ENCODE data around the gene TBC1D12.

The TBC1D12 gene

DNA sequence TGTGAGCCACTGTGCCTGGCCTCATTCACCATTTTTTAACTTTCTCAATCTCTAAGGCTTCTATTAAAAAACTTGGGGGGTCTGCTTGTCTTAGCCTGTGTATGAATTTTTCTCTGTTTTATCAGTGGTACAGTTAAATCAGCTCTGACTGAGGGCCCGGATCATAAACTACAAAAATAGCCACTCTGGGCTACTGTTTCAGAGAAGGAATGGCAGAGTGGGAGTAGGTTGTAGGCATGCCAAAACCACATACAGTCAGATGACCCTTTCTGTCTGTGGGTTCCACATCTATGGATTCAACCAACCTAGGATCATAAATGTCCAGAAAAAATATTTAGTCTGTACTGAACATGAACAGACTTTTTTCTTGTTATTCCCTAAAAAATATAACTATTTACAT is 21.3 kb downstream of the TBC1D12 start:
- H3F3A ChIP-seq (ENCODE audit: control insufficient read depth, insufficient read depth) = no peaks in the 10 kb centered on the region
- H4K20me1 ChIP-seq (ENCODE audit: control insufficient read depth, insufficient read depth, low read depth, low read length) = no peaks in the 10 kb centered on the region
- peaks cover 5% of the 10 kb centered on the region; the same call in 1 of the 2 replicates for H3K9me3 ChIP-seq (ENCODE audit: control insufficient read depth, insufficient read depth, low read length)
- H3K4me1 ChIP-seq (ENCODE audit: control insufficient read depth, low read length) = no peaks in the 10 kb centered on the region
- no peak overlapping the region for H3K4me3 ChIP-seq (ENCODE audit: low read length)
- TF ChIP-seq CTCF (IDR thresholded peaks at IDR 0.05; ENCODE audit: low read depth, low read length, poor library complexity, severe bottlenecking) (no peak), EZH2phosphoT487 (IDR thresholded peaks at IDR 0.05; ENCODE audit: borderline replicate concordance, low read length) (no peak)
- peaks cover 32% of the 10 kb centered on the region for H3K79me2 ChIP-seq (ENCODE audit: control insufficient read depth, low read length)
- H3K36me3 ChIP-seq (ENCODE audit: control insufficient read depth, low read length) = no peaks in the 10 kb centered on the region
- no peak overlapping the region for H3K4me2 ChIP-seq (ENCODE audit: low read length)
- H3K27ac ChIP-seq (ENCODE audit: low read depth, low read length) = no peak overlapping the region
- H3K9me2 ChIP-seq (replicated peaks; ENCODE audit: control insufficient read depth, low read length) = no peaks in the 10 kb centered on the region
- no peaks in the 10 kb centered on the region for H3K27me3 ChIP-seq (ENCODE audit: control insufficient read depth, low read length)

GRCh38 chr10:94424714-94425337 is 22.5 kb downstream of the TBC1D12 start:
- Histone ChIP-seq H4K20me1 (ENCODE audit: control insufficient read depth, insufficient read depth, low read depth, low read length) (no peaks in the 10 kb centered on the region), H3K9me2 (replicated peaks; ENCODE audit: control insufficient read depth, low read length) (no peaks in the 10 kb centered on the region), H3K4me3 (ENCODE audit: low read length) (no peak overlapping the region), H3K9me3 (ENCODE audit: control insufficient read depth, insufficient read depth, low read length) (peaks cover 5% of the 10 kb centered on the region; the same call in 1 of the 2 replicates), H3K4me2 (ENCODE audit: low read length) (no peak overlapping the region), H3K36me3 (ENCODE audit: control insufficient read depth, low read length) (no peaks in the 10 kb centered on the region), H3K4me1 (ENCODE audit: control insufficient read depth, low read length) (no peaks in the 10 kb centered on the region), H3K79me2 (ENCODE audit: control insufficient read depth, low read length) (peaks cover 33% of the 10 kb centered on the region), H3K27me3 (ENCODE audit: control insufficient read depth, low read length) (no peaks in the 10 kb centered on the region), H3K27ac (ENCODE audit: low read depth, low read length) (no peak overlapping the region), H3F3A (ENCODE audit: control insufficient read depth, insufficient read depth) (no peaks in the 10 kb centered on the region)
- TF ChIP-seq CTCF (IDR thresholded peaks at IDR 0.05; ENCODE audit: low read depth, low read length, poor library complexity, severe bottlenecking) (no peak), EZH2phosphoT487 (IDR thresholded peaks at IDR 0.05; ENCODE audit: borderline replicate concordance, low read length) (no peak)

DNA sequence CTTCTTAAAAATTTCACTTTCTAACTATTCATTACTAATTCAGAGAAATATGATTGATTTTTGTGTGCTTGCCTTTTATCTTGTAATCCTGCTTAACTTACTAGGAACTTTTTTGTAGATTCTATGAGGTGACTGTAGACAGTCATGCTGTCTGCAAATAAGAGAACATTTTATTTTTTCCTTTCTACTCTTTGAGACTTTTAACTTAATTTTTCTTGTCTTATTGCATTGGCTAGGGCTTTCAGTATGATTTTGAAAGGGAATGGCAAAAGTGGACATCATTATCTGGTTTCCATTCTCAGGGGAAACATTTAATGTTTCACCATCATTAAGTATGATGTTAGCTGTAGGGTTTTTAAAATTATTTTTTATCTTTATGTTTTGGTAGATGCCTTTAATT is 23.6 kb downstream of the TBC1D12 start:
- Histone ChIP-seq H3F3A (ENCODE audit: control insufficient read depth, insufficient read depth) (no peaks in the 10 kb centered on the region), H3K79me2 (ENCODE audit: control insufficient read depth, low read length) (peaks cover 24% of the 10 kb centered on the region), H3K27me3 (ENCODE audit: control insufficient read depth, low read length) (no peaks in the 10 kb centered on the region), H3K4me2 (ENCODE audit: low read length) (no peak overlapping the region), H3K27ac (ENCODE audit: low read depth, low read length) (no peak overlapping the region), H3K4me3 (ENCODE audit: low read length) (no peak overlapping the region), H3K4me1 (ENCODE audit: control insufficient read depth, low read length) (no peaks in the 10 kb centered on the region), H3K36me3 (ENCODE audit: control insufficient read depth, low read length) (no peaks in the 10 kb centered on the region), H4K20me1 (ENCODE audit: control insufficient read depth, insufficient read depth, low read depth, low read length) (no peaks in the 10 kb centered on the region), H3K9me2 (replicated peaks; ENCODE audit: control insufficient read depth, low read length) (no peaks in the 10 kb centered on the region), H3K9me3 (ENCODE audit: control insufficient read depth, insufficient read depth, low read length) (peaks cover 5% of the 10 kb centered on the region; the same call in 1 of the 2 replicates)
- TF ChIP-seq EZH2phosphoT487 (IDR thresholded peaks at IDR 0.05; ENCODE audit: borderline replicate concordance, low read length) (no peak), CTCF (IDR thresholded peaks at IDR 0.05; ENCODE audit: low read depth, low read length, poor library complexity, severe bottlenecking) (no peak)
